Measurements from ENCODE around the gene NUP42.
"Not testable (repeated sequence)": the region's sequence is repeated elsewhere in the genome, so short reads cannot be mapped to it uniquely, and the experiment has no call there.

NUP42 gene

GRCh38 chr7:23175938-23176337 is 5.9 kb upstream of the NUP42 start:
- TF ChIP-seq CTCF (IDR thresholded peaks at IDR 0.05; ENCODE audit: low read depth, low read length): no peak
- Histone ChIP-seq H3K9me3 (no peaks in the 10 kb centered on the region), H3K4me1 (no peaks in the 10 kb centered on the region), H3K4me3 (ENCODE audit: low read depth, low read length) (no peak overlapping the region), H3K36me3 (no peaks in the 10 kb centered on the region), H3K27me3 (no peaks in the 10 kb centered on the region)
- DNase-seq: no peak

GRCh38 chr7:23183279-23184012 is 1.6 kb downstream of the NUP42 start:
- H3K36me3 ChIP-seq: peaks cover 32% of the 10 kb centered on the region
- peak overlapping the region; percentile 75 for H3K4me3 ChIP-seq (ENCODE audit: low read depth, low read length)
- H3K4me1 ChIP-seq: no peaks in the 10 kb centered on the region; the same call in 1 of the 2 replicates
- no peak for TF ChIP-seq CTCF (IDR thresholded peaks at IDR 0.05; ENCODE audit: low read depth, low read length)
- no peak for DNase-seq
- H3K27me3 ChIP-seq: no peaks in the 10 kb centered on the region
- H3K9me3 ChIP-seq: no peaks in the 10 kb centered on the region

- DNase-seq: no peak
- Histone ChIP-seq H3K36me3 (peaks cover 40% of the 10 kb centered on the region), H3K9me3 (no peaks in the 10 kb centered on the region), H3K4me3 (ENCODE audit: low read depth, low read length) (peak overlapping the region; percentile 75; the same call in 1 of the 2 replicates), H3K4me1 (no peaks in the 10 kb centered on the region; the same call in 1 of the 2 replicates), H3K27me3 (no peaks in the 10 kb centered on the region)
- TF ChIP-seq CTCF (IDR thresholded peaks at IDR 0.05; ENCODE audit: low read depth, low read length): no peak
Measured at GRCh38 chr7:23184291-23184690, 2.4 kb downstream of the NUP42 start.

- Histone ChIP-seq H3K27me3 (no peaks in the 10 kb centered on the region), H3K36me3 (peaks cover 43% of the 10 kb centered on the region), H3K4me3 (ENCODE audit: low read depth, low read length) (no peak overlapping the region), H3K9me3 (no peaks in the 10 kb centered on the region), H3K4me1 (no peaks in the 10 kb centered on the region; the same call in 1 of the 2 replicates)
- peak; percentile 75 for TF ChIP-seq CTCF (IDR thresholded peaks at IDR 0.05; ENCODE audit: low read depth, low read length)
- DNase-seq: peak; percentile 64
Measured at GRCh38 chr7:23184709-23185359, 3.0 kb downstream of the NUP42 start.

- no peaks in the 10 kb centered on the region for H3K9me3 ChIP-seq
- H3K4me1 ChIP-seq: peaks cover 6% of the 10 kb centered on the region; the same call in 1 of the 2 replicates
- no peak for DNase-seq
- no peak for TF ChIP-seq CTCF (IDR thresholded peaks at IDR 0.05; ENCODE audit: low read depth, low read length)
- H3K36me3 ChIP-seq: peaks cover 47% of the 10 kb centered on the region
- H3K27me3 ChIP-seq: no peaks in the 10 kb centered on the region
- H3K4me3 ChIP-seq (ENCODE audit: low read depth, low read length): no peak overlapping the region
Measured at GRCh38 chr7:23185980-23186379, 4.1 kb downstream of the NUP42 start.

- Histone ChIP-seq H3K4me1 (peaks cover 11% of the 10 kb centered on the region), H3K9me3 (no peaks in the 10 kb centered on the region), H3K4me3 (ENCODE audit: low read depth, low read length) (no peak overlapping the region), H3K27me3 (no peaks in the 10 kb centered on the region), H3K36me3 (peaks cover 58% of the 10 kb centered on the region)
- TF ChIP-seq CTCF (IDR thresholded peaks at IDR 0.05; ENCODE audit: low read depth, low read length): no peak
- peak; percentile 78 for DNase-seq
Measured at GRCh38 chr7:23191022-23191421, 9.2 kb downstream of the NUP42 start.

GRCh38 chr7:23193650-23194227 is 11.9 kb downstream of the NUP42 start:
- H3K4me3 ChIP-seq (ENCODE audit: low read depth, low read length); H3K27me3 ChIP-seq; H3K9me3 ChIP-seq; DNase-seq: not testable (repeated sequence)
- Histone ChIP-seq H3K36me3 (peaks cover 43% of the 10 kb centered on the region), H3K4me1 (peaks cover 11% of the 10 kb centered on the region)
